GM10847 (cell line): ENCODE results near the gene SUCO.

Source experiments
- POLR2A ChIP-seq: IDR thresholded peaks from 2 replicates; pipeline ENCODE4 v1.6.1; 2011; ENCODE audit not compliant: insufficient read length; ENCODE audit errors: extremely low read depth

The SUCO gene

GRCh38 chr1:172647987-172648386 lies 115.0 kb downstream of the SUCO start:
- TF ChIP-seq POLR2A, result no peak

- TF ChIP-seq POLR2A, result no peak
Measured at GRCh38 chr1:172650474-172651193, 117.7 kb downstream of the SUCO start.

- TF ChIP-seq POLR2A, result no peak
Measured at GRCh38 chr1:172653015-172653709, 120.2 kb downstream of the SUCO start.

GRCh38 chr1:172654535-172654934 lies 121.6 kb downstream of the SUCO start:
- TF ChIP-seq POLR2A, result no peak

GRCh38 chr1:172656576-172656975 lies 123.6 kb downstream of the SUCO start:
- no peak for TF ChIP-seq POLR2A

GRCh38 chr1:172657586-172657985 lies 124.6 kb downstream of the SUCO start:
- no peak for TF ChIP-seq POLR2A

- no peak for TF ChIP-seq POLR2A
Measured at GRCh38 chr1:172658871-172659453, 126.0 kb downstream of the SUCO start, which contains the start of gene FASLG. TSS of gene FASLG (plus strand) at chr1:172659103. CDS start at chr1:172659202, 99 bp downstream.

- TF ChIP-seq POLR2A, result no peak
Measured at GRCh38 chr1:172661107-172661506, 128.2 kb downstream of the SUCO start.
